Stimulated activated CD4-positive, alpha-beta T cell treated with anti-CD3 and anti-CD28 coated beads, TNF-alpha, amount 100 ng/mL, for 1 hour (primary cell): ENCODE data around the gene HPS5.
"Not testable (repeated sequence)": the region's sequence is repeated elsewhere in the genome, so short reads cannot be mapped to it uniquely, and the experiment has no call there.

Experiments used
- DNase-seq, 3 donors: peaks; one replicate each; pipeline ENCODE4 v3.0.0-alpha.2; 2020; ENCODE audit warnings: low read depth in 3 of 3, low spot score in 1 of 3

The HPS5 gene, protein sequence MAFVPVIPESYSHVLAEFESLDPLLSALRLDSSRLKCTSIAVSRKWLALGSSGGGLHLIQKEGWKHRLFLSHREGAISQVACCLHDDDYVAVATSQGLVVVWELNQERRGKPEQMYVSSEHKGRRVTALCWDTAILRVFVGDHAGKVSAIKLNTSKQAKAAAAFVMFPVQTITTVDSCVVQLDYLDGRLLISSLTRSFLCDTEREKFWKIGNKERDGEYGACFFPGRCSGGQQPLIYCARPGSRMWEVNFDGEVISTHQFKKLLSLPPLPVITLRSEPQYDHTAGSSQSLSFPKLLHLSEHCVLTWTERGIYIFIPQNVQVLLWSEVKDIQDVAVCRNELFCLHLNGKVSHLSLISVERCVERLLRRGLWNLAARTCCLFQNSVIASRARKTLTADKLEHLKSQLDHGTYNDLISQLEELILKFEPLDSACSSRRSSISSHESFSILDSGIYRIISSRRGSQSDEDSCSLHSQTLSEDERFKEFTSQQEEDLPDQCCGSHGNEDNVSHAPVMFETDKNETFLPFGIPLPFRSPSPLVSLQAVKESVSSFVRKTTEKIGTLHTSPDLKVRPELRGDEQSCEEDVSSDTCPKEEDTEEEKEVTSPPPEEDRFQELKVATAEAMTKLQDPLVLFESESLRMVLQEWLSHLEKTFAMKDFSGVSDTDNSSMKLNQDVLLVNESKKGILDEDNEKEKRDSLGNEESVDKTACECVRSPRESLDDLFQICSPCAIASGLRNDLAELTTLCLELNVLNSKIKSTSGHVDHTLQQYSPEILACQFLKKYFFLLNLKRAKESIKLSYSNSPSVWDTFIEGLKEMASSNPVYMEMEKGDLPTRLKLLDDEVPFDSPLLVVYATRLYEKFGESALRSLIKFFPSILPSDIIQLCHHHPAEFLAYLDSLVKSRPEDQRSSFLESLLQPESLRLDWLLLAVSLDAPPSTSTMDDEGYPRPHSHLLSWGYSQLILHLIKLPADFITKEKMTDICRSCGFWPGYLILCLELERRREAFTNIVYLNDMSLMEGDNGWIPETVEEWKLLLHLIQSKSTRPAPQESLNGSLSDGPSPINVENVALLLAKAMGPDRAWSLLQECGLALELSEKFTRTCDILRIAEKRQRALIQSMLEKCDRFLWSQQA

DNA sequence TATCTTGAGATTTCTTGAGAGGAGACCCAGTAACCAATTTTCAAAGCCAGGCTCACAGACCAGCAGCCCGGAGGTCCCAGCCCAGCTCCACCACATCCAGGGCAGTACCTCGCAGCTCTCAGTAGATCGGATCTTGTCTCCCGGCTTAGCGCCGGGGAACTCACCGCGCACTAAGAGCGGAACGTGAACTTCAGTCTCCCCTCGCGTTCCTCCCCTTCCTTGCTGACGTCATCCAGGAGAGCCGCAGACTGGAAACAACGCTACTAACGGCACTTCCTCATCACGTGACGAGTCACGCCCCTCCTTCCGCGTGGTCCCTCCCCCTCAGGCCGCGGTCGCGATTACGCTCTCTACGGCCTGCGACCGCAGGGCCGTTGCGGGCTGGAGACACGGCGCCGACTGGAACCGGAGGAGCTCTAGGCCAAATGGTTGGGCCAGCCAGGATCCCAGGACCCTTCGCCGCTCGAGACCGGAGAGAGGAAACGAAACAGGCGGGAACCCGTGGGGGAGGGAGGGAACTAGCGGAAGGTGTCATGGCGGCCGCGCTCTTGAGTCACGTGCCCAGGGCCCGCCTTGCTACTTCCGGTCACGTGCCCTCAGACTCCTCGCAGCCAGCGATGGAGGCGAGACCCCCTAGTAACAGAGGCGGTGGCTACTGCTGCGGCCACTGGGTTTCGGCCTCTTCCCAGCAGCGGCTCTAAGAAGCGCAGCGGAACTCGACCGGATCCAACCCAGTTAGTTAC is at the start of gene HPS5, which contains the start of gene GTF2H1:
TSS of gene HPS5 (minus strand) at position 172 of the 743 bp plus-strand sequence. CDS start 4,282 bp downstream, outside the sequence.
TSS of gene GTF2H1 (plus strand) at position 599 of the 743 bp plus-strand sequence. CDS start 10,508 bp downstream, outside the sequence.
- DNase-seq = peak; percentile 84 to 91 (median 88)

DNA sequence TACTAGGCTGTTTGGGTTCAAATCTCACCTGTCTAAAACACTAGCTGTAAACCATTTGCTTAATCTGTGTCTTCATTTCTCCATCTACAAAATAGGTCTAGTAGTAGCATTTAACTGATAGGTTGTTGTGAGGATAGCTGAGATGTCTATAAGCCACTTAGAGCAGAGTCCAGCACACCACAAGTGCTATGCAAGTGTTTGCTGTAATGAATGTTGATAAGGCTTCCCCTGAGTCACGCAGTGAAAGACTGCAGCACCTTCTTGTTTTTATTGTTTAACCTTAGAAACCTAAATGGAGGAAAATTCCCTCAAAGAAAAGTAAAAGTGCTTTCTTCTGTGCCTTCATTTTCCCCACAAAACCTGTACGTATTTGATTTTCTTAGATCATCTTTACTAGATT is 49.3 kb upstream of the HPS5 start:
- no peak for DNase-seq

DNA sequence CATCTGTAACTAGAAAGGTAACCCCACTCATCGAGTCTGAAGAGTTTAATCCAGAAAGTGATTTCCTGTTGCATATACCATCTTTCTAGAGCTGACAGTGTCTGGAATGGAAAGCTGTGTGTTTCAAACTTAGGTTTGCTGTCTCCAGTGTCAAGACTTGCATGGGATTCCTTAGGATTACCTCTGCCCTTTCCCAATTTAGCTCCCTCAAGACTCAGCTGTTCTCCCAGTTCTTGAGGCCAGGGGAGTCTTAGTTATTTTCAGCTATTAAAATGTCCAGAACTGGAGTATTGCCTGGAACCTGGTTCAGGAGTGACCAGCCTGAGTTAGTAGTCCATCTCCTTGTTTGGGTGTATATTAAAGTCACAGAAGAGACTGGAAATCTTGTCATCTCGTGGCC is 47.5 kb upstream of the HPS5 start:
- DNase-seq = no peak

DNA sequence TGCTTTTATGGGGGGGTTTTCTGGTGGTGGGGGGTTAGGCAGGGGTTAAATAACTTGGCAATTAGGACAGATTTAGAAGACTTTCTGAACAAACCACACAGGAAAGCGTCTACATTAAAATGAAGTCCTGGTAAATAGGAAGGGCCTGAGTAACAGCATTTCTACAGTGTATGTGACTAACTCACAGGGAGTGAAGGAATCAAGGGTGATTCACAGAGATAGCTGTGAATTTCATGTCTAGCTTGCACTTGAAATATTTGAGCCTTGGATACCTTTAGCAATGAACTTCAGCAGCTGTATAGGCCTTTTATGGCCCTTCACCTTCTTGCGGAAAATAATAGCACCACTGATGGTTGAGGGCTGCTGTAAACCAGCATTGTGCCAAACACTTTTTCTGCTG is 46.3 kb upstream of the HPS5 start:
- DNase-seq = no peak

DNA sequence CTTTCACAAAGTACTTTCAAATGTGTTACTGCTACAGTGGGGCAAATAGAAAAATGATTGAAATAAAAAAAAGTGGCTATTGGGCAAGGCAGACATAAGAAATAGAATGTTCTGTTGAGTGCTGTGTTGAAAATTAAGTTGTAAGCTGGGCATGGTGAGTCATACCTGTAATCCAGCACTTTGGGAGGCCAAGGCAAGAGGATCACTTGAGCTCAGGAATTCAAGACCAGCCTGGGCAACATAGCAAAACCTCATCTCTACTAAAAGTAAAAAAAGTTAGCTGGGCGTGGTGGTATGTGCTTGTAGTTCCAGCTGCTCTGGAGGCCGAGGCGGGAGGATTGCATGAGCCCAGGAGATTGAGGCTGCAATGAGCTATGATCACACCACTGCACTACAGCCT is 45.5 kb upstream of the HPS5 start:
- DNase-seq = no peak

DNA sequence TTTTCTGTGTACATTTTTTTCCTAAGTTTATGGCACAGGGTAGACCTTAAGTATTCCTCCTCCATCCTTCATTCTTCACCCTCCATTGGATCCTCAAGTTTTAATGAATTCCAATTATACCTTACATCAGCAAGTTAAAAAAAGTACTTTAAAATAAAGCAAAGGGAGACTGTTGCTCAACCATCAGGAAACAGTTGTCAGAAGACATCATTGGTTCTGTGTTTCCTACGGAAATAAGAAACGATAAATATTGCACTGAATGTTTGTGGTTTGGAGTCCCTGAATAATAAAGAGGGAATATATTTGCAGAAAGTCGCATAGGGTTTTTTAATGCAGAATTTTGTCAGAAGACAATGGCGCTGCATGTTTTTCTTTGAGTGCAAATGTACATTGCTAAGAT is 44.3 kb upstream of the HPS5 start:
- DNase-seq = no peak

DNA sequence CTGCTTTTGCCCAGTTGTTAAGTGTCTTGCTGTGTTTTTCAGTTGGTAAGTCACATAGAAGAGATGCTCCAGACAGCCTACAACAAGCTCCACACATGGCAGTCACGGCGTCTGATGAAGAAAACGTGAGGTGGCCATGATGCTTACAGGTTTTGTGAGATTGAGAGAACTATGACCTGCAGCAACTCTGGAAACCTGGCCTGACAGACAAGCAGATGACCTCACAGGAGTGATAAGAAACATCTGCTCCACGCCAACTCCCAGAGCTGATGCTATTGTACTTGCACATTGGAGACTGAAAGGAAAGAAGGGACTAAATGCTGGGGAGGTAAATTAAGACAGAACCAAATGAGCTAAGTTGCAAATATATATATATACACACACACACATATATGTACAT is 43.8 kb upstream of the HPS5 start:
- no peak for DNase-seq

DNA sequence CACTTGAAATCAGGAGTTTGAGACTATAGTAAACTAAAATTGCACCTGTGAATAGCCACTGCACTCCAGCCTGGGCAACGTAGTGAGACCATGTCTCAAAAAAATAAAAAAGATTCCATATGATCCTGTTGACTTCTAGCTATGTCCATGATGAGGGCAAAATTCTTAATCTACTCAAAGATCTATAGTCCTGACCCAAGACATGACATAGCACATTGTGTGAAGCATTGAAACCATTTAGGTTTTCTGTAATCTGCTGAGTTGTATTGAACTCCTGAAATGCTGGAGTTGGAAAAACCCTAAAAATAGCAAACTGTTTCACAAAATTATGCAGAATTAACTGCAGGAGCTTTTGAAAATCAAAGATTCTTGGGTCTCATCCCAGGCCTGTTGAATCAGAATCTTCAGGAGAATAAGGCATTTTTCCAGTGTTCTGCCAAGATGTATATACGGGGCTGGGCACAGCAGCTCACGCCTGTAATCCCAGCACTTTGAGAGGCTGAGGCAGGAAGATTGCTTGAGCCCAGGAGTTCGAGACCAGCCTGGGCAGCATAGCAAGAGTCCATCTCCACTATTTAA is 42.6 kb upstream of the HPS5 start:
- no peak for DNase-seq

DNA sequence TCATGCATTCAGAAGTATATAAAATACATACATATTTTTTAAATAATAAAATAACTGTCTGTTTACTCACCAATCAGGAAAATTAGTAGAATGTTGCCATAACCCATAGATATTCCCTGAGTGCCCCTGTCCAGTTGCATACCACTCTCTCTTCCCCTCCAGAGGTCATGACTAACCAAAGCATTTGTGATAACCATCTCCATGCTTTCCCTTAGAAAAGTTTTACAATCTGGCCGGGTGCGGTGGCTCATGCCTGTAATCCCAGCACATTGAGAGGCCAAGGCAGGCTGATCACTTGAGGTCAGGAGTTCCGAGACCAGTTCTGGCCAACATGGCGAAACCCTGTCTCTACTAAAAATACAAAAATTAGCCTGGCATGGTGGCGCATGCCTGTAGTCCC is 39.2 kb upstream of the HPS5 start:
- DNase-seq = no peak

DNA sequence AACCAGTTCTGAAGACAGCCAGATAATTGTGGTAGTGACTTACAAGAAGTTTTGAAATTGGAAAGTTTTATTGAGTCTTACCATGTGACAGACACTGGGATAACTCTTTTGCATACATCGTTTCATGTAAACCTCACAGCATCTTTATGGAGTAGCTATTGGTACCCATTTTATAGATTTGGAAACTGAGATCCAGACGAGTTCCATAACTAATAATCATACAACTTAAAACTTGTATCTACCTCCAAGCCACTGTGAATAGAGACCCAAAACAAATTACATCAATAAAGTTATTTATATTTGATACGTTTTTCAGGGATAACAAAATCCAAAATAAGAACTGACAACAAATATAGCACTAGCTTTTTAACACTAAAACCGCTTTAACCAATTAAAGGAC is 36.7 kb upstream of the HPS5 start:
- no peak for DNase-seq

DNA sequence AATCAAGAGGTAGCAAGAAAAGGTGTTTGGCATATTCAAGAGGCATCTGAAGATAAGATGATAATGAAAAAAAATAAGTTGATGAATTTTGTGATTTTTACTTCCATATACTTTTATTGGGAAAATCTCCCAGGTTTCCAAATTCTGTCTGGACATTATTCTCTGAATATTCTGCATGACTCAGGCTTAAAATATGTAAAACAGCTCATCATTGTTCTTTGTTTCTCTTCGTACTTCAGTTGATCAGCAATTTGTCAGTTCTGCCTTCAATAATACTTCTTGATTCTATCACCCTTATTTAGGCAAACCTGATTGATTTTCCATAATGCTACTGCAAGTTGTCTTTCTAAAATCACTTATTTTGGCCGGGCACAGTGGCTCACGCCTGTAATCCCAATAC is 30.6 kb upstream of the HPS5 start:
- no peak for DNase-seq

DNA sequence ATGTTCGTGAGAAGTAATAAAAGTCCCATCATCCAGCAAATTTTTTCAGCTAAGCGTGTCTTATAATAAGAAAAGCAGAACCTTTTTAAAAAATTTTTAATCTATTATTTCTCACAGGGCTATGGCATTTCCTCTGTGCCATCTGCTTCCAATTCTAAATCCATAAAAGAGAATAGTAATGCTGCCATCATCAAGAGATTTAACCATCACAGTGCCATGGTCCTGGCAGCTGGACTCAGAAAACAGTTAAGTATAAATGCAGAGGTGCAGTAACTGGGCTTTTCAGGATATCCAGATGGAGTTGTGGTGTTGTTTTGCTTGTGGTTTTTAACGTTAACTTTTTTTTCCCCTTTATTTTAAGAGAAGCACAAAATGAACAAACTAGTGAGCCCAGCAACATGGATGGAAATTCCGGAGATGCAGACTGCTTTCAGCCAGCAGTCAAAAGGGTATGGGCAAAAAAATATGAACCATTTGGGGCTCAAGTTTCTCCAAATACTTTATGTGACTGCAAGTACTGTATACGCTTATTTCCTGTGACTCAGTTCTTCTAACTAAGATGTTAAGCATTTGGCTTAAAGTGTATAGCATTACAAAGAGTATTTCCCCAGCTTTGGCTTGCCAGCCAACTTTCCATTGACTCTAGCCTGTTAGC is 25.7 kb upstream of the HPS5 start:
- DNase-seq = no peak

DNA sequence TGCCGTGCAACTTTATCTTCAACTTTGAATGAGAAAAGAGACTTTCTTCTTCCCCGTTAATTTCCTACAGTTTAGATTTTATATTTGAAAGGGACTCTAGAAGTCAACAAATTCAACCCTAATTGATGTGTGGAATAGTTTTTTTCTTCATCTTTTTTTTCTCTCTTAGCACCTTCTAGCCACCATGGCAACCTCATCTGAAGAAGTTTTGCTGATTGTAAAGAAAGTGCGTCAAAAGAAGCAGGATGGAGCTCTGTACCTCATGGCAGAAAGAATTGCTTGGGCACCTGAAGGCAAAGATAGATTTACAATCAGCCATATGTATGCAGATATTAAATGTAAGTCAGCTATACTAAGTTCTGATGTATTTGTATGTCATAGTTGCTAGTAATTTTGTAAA is 11.0 kb upstream of the HPS5 start:
- no peak for DNase-seq

DNA sequence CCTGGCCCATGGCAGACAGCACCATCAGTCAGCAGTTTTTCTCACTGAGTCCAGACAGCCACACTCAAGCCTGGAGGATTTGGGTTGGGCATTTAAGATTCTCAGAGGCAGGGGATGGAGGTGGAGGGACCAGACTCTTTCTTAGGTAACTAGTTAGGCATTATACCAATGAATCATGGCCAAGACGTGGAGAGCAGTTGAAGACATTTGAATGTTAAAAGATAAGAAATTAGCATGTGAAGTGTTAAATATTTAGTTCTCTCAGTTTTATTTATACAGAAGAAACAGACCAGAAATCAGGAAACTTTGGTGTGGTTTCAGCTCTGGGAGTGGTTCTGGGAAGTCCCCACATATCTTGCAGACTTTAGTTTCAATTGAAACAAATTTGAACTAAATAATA is 10.4 kb upstream of the HPS5 start:
- DNase-seq = no peak

DNA sequence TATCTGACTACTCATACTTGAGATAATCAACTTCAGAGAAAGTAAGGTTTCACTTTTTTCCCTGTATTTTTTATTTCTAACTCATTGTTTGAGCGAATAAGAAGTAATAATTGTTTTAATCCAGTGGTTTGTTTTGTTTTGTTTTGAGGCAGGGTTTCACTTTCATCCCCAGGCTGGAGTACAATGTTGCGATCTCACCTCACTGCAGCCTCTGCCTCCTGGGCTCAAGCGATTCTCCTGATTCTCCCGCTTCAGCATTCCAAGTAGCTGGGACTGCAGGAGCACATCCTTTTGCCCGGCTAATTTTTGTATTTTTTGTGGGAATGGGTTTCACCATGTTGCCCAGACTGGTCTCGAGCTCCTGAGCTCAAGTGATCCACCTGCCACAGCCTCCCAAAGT is 9.0 kb upstream of the HPS5 start:
- no peak for DNase-seq

DNA sequence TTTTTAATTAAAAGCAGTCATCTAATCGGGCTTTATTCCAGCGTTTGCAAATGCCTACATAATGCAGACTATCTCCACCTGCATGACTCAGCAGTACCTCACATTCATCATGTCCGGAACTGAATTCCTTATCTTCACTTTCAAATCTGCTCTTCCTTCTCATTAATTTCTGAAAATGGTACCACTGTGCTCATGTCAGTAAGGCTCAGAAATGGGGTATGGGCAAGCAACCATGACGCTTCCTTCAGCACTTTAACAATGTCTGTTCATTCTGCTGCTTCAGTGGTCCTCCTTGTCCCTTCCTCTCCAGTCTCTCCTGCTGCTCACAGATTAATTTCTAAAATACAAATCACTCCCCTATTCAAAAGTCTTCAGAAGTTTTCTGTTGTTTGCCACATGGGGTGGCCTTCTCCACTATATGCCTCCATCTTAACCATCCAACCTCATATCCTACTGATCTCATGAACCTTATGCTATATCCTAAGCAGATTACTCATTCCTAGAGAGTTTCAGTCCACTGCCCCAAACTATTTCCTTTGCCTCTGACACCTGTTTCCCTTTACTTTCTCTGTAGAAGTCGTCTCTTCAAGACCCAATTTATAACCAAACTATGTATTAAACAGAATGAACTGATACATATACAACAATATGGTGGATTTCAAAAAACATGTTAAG is 7.4 kb upstream of the HPS5 start:
- no peak for DNase-seq

DNA sequence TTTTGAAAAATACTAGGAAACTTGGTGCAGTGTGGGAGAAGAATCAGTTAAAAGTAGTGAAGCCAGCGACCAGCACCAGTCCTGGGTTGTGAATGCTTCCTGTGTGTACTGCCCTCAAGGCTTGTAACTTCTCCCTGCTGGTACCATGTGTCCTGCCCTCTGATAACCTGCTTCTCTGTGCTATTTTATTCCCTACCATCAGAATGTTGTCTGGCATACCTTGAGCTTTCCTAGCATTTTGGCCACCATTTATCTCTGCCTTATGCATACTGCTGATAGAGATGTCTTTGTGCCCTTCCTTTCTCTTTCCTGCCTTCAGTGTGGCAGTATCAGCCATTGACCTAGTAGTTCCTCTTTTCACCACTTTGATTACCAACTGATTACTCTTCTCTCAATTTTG is 2.4 kb upstream of the HPS5 start:
- DNase-seq = no peak

DNA sequence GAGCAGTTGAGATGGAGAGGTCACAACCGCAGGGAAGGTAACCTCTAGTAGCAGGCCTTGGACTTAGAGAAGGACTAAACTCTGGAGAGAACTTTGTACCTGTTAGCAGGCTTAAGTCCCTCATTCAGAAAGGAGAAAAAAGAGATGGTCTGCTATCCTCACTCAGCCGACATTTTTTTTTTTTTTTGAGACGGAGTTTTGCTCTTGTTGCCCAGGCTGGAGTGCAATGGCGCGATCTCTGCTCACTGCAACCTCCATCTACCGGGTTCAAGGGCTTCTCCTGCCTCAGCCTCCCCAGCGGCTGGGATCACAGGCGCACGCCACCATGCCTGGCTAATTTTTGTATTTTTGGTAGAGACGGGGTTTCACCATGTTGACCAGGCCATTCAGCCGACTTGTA is 1.9 kb upstream of the HPS5 start:
- DNase-seq = not testable (repeated sequence)

DNA sequence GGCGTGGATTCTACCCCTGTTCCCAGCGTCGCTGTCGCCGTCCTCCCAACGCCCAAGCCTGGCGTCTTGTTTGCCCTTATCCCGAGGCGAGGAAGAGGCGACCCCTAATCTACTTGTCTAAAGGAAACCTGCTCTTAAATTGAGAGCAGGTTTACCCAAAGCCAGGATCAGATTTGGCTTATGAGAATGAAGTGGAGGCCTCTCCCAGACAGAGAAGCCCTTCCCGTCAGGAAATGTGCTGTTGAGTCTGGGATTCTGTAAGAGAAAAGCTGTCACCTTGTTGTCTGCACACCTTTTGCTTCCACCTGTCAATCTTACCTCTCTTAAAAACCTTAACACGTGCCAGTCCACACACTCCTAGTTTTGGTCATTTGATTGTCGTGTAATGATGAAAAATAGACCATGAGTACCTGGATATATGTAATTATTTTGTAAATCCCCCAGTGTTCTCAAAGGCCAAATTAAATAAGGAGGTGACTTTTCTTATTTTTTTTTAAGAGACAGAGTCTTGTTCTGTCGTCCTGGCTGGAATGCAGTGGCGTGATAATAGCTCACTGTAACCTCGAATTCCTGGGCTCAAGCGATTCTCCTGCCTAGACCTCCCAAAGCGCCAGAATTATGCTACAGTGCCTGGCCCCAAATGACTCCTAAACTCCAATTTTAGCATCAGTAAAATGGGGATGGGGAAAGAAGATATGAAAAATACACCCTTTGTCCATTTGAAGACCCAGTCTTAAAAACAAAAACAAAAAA is 1.1 kb upstream of the HPS5 start:
- DNase-seq = no peak
